GM19351 (cell line): ENCODE results near the gene LGALS14.
"Not testable (repeated sequence)": the region's sequence is repeated elsewhere in the genome, so short reads cannot be mapped to it uniquely, and the experiment has no call there.

ENCODE experiments used
- ATAC-seq: cut with Tn5 transposase; IDR thresholded peaks from one replicate; pipeline ENCODE4 v1.9.1; 2021; ENCODE audit warnings: mild to moderate bottlenecking, moderate library complexity; ENCODE audit not compliant: unreplicated experiment

LGALS14 gene

DNA sequence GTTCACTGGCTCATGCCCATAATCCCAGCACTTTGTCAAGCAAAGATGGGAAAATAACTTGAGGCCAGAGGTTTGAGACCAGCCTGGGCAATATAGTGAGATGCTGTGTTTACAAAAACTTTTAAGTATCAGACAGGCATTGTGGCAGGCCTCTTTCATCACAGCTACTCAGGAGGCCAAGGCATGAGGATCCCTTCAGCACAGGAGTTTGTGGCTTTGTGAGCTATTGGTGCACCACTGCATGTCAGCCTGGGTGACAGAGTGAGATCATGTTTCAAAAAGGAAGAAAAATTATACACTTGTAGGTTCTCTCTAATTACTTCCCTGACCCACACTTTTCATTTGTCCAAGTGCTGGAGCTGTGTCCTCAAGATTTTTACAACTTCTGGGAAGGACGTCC is 11.5 kb upstream of the LGALS14 start:
- ATAC-seq = no peak

DNA sequence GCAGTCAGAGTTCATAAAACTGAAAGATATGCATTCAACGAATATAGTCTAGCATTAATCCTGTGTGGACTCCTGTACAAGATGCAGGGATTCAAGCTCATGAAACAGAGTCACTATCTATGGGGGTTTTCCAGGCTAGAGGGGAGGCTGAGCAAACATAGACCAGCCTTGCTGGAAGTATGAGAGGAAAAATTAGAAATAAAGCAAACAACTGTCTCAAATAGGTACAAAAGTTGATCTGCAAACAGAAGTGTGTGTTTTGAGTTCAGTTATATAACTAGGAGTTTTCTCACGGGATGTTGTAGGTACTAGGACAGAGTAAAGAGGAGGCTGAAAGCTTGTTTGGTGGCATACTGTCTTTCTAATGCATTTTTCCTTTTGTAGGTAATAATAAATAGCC is 8.5 kb upstream of the LGALS14 start:
- ATAC-seq = no peak

DNA sequence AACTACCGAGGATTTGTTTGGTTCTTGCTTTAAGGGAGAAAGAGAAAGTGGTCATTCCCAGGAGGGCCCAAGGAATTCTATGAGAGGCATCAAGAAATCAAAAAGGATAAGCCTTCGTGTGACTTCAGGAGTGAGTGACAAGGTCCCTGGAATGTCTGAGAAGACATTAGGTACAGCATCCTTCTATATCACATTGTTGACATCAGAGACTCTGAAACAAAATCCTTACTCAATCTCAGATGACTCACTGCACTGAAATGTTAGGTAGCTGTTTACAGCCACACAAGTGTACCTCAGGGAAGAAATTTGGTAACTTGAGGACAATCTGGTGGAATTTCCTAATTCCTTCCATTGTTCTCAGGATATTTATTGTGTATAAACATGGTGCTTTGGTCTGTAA is 7.9 kb upstream of the LGALS14 start:
- ATAC-seq = no peak

DNA sequence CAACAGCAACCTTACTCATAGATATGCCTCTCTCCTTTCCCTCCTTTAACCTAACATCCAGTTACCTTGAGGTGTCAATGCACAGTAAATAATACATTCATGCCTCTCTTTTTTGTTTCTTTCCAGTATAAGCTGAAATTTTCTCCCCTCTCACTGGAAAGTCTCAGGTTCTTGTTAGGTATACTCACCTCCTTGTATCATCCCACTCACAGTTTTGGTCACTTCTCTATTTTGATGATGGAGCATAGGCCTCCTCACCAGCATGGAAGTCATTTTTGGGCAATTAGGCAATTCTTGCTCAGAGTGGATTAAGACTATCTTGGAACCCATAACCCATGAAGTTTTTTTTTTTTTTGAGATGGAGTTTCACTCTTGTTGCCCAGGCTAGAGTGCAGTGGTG is 5.7 kb upstream of the LGALS14 start:
- ATAC-seq = no peak

DNA sequence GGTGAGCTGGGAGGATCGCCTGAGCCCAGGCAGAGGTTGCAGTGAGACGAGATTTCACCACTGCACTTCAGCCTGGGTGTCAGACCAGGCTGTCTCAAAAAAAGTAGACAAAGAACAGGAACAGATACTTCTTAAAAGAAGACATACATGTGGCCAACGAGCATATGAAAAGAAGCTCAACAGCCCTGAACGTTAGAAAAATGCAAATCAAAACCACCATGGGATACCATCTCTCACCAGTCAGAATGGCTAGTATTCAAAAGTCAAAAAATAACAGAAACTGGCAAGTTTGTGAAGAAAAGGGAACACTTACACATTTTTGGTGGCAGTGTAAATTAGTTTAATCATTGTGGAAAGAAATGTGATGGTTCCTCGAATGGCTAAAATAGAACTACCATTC is 3.0 kb upstream of the LGALS14 start:
- ATAC-seq = peak; percentile 48

DNA sequence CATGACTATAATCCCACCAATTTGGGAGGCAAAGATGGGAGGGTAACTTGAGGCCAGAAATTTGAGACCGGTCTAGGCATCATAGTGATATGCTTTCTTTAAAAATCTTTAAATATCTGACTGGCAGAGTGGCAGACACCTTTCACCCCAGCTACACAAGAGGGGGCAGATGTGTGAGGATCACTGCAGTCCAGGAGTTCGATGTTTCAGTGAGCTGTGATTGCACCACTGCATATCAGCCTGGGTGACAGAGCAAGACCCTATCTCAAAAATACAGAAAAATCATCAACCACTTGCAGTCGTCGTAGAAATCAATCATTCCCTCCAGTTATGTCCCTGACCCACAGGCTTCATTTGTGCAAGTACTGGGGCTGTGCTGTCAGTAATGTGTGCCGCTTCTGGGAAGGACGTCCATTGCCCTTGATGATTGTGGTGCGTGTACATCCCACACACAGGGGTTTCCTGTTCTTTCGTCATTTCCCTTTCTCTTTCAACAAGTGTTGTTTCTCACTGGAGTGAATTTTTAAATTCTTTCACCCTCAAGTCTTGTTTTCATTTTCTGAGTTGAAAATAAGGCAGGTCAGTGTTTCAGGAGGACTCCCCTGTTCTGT is 1.4 kb downstream of the LGALS14 start:
- no peak for ATAC-seq

DNA sequence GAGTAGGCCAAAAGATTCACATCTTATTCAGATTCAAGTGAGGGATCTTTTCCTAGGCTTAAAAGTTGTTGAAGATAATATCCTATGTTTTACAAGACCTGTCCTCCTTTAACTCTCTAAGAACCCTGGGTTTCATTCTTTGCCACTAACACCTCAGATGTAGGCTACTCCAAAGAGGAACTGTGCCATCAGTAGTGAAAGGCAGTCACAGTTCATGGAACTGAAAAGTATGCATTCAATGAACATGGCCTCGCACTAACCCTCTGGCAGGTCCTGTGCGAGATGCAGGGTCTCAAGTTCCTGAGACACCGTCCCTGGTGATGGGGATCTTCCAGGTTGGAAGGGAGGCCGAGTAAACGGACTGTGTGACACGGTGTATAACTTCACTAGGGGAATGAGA is 4.3 kb downstream of the LGALS14 start:
- ATAC-seq = no peak

DNA sequence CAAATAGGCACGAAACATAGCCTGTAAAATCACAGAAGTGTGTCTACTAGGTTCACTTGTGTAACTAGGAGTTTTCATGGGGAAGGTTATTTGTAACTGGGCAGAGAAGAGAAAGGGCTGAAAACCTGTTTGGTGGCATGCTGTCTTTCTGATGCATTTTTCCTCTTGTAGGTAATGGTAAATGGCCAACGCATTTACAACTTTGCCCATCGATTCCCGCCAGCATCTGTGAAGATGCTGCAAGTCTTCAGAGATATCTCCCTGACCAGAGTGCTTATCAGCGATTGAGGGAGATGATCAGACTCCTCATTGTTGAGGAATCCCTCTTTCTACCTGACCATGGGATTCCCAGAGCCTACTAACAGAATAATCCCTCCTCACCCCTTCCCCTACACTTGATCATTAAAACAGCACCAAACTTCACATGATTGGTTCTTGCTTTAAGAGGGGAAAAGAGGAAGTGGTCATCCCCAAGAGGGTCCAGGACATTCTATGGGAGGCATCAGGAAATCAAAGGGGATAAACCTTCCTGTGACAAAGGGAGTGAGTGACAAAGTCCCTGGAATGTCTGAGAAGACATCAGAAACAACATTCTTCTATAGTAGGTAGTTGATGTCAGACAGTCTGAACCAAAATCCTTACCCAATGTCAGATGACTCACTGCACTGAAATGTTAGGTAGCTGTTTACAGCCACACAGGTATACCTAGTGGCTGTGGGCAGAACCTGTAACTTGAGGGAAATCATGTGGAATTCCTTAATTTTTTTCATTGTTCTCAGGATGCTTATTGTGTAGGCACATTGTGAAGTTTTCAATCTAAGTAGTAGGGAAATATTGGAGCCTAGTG is 5.0 kb downstream of the LGALS14 start:
- no peak for ATAC-seq

DNA sequence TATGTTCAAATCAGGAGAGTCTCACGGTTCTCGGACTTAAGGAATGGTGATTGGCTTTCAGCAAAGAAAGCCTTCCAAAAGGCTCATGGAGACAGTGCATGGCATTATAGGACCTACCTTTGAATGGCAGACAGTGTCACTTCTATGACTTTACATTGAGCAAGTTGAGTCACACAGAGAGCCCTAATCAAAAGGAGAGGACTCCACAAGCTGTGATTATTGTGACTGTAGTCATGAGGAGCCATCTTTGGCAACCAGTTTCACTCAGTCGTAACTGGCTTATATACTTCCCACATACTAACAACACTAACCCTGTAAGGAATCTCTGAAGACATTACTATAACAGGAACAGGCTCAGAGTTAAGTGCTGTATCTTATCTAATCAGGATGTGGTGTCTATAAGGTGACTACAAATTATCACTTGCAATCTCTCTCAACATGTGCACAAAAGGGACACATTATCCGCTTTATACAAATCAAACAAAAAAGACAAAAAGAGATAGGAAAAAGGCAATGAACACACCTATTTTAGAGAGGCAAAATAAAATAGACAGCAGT is 6.1 kb downstream of the LGALS14 start:
- ATAC-seq = no peak

DNA sequence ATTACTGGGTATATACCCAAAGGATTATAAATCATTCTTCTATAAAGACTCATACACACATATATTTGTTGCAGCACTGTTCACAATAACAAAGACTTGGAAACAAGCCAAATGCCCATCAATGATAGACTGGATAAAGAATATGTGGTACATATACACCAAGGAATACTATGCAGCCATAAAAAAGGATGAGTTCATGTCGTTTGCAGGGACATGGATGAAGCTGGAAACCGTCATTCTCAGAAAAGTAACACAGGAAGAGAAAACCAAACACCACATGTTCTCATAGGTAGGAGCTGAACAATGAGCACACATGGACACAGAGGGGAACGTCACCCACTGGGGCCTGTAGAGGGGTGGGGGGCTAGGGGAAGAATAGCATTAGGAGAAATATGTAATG is 15.9 kb downstream of the LGALS14 start:
- ATAC-seq = not testable (repeated sequence)

DNA sequence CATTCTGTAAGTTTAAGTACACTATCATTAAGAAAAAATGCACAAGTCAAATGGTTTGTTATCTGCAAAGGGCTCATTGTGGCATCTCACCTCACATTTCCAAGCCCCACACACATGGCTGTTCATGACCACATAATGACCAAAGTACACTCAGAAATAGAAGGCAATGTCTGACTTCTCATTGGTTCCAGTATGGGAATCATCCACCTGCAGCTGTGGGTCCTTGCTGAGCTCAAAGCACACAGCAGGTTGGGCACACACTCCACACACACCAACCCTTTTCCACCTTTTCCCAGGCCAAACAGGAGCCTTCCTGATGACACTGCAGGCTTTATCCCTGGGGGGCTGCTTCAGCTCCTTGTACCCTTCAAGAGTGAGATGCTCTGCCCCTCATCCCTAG is 21.7 kb downstream of the LGALS14 start:
- ATAC-seq = no peak

DNA sequence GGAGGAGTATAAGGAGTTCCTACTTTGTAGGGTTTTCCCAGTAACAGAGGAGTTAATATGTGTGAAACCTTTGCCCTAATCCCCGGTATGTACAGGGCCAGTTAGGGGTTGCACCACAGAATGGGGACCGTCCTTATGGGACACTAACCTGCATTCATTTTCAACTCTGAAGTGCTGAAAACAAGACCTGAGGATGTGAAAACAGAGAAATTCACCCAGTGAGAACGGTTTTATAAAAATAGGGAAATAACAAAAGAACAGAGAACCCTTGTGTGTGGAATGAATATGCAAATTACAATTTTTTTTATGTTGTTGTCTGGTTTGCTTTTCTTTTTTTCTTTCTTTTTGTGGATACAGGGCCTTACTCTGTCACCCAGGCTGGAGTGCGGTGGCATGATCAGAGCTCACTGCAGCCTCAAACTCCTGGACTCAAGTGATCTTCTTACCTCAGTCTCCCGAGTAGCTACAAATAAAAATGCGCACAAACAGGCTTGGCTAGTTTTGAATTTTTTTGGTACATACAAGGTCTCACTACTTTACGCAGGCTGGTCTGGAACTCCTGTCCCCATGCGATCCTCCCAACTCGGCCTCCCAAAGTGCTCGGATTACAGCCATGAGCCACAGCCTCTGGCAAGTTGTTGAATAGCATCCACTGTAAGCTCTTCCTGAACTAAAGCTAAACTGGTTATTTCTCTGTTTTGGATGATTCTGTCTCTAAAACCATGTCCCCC is 23.0 kb downstream of the LGALS14 start:
- ATAC-seq = no peak

DNA sequence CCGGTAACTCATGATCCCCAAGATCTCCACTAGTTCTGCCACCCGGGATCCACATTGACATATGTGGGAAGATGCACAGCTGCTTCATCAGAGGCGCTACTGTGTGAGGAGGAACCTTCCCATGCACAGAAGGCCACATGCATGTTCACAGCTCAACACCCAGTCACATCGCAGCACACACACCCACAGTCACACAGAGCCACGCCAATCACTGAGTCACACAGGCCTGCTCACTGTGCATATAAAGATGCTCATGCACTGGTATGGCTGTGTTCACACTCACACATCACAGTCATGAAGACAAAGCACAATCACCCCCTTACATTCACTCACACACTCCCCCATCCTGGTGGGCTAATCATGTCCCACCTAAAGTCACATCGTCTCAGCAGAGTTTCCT is 23.8 kb downstream of the LGALS14 start:
- ATAC-seq = no peak

DNA sequence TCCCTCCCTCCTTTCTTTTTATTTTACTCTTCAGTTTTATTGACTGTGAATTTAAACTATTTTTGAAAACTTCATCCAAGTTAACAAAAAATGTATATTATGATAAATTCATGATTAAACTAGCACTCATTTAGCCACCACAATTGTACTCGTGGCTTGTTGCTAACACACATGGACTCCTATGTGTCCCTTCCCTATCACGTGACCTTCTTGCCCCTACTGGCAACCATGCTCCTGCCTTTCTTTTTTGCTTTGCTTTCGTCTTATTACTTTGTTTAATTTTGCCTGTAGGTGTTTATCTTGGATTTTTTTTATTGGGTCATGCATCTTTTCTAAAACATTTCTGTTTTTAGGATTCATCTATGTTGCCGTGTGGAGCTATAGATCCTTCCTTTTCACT is 25.3 kb downstream of the LGALS14 start:
- no peak for ATAC-seq

DNA sequence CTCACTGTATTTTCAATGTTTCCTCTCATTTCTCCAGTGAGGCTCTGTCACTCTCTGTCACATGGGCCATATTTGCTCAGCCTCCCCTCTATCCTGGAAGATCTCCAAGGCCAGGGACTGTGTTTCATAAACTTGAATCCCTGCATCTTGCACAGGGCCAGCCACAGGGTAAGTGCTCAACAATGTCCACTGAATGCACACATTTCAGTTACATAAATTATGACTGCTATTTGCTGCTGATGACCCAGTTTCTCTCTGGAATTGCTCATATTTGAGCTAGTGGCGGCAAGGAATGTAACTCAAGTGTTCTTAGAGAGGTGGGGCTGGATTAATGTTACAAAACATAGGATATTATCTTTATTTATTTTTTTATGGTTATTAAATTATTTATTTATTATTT is 27.4 kb downstream of the LGALS14 start:
- no peak for ATAC-seq

DNA sequence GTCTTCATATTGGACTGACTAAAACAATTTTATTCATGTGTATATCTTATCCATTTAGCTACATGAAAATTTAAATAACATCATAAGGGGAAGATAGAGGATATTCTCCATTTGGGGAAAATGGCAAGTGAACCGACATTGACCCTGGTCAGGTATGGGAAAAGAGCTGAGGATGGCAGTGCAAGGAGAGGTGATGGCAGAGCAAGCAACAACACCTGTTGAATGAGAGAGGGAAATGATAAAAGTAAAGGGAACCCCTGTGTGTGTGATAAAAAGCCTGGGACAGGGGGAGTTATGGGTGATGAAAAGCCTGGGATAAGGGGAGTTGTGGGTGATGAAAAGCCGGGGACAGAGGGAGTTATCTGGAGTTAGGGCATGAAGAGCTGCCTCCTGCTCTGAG is 29.6 kb downstream of the LGALS14 start:
- no peak for ATAC-seq

DNA sequence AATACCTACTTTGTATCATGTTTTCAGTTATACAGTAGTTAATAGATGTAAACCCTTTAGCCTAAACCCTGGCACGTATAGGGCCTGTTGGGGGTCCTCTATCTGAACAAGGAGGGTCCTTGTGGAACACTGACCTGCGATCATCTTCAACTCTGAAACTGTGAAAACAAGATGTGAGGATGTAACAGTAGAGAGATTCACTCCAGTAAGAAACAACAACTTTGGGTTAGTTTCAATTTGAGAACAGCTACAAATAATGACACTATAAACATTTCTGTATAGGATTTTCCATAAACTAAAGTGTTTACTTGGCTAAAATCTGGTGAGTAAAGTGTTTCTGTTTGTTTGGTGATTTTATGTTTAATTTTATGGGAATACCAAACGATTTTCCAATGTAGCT is 31.4 kb downstream of the LGALS14 start:
- no peak for ATAC-seq

DNA sequence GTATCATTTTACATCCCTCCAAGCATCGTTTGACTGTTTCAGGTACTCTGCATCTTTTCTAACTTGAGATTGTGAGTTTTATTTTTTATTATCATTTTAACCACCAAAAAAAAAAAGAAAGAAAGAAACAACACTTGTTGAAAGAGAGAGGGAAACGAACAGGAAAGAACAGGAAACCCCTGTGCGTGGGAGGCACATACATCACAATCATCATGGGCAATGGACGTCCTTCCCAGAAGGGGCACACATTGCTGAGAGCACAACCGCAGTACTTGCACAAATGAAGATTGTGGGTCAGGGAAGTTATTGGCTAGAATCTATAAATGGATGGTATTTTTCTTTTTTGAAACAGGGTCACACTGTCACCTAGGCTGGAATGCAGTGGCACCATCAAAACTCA is 31.8 kb downstream of the LGALS14 start:
- no peak for ATAC-seq

DNA sequence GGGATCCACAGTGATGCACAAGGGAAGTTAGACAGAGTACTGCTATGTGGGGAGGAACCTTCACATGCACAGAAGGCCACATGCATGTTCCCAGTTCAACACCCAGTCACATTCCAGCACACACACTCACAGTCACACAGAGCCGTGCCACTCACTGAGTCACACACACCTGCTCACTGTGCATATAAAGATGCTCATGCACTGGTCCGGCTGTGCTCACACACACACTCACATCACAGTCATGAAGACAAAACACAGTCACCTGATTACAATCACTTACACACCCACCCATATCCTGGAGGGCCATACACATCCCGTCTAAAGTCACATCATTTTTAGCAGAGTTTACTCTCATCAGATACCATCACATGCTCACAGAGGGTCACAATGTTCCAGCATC is 33.1 kb downstream of the LGALS14 start:
- ATAC-seq = no peak

DNA sequence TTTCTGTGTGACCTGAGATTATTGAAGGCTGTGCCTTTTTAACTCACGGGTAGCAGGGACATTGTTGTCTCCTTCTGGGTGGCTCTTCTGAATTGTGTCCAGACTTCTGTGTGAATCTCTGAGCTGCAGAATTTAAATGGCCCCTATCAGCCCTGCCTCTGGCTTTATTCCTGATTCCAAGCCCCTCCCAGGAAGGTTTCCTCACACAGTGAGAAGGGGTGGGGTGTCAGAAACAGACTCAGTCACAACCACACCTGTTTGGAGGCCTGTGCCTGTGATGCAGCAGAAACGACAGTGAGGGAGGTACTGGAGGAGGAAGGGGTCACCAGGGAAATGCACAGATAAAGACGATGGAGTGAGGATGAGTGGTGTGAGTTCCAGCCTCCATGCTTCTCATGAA is 33.6 kb downstream of the LGALS14 start, which contains the start of gene CLC:
Gene CLC (minus strand): TSS at position 139 of the 400 bp plus-strand sequence. CDS start 77 bp downstream, at position 62.
- ATAC-seq = no peak

DNA sequence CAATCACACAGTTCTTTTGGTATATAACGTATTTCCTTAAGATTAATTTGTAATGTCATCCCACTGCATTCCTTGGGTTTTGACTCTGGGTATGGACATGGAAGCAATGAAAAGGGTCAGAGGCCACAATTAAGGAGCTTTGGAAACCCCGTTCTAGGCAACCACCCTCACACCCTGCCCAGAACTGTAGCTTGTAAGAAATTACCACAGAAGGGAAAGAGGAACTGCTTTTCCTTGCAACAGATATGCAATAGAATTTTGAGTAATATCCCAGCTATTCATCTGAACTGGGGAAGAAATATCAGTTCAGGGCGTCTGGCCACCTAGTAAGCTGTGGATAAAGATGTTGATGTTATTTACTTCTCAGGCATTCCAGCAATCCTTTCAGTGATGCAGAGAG is 34.5 kb downstream of the LGALS14 start:
- ATAC-seq = no peak

DNA sequence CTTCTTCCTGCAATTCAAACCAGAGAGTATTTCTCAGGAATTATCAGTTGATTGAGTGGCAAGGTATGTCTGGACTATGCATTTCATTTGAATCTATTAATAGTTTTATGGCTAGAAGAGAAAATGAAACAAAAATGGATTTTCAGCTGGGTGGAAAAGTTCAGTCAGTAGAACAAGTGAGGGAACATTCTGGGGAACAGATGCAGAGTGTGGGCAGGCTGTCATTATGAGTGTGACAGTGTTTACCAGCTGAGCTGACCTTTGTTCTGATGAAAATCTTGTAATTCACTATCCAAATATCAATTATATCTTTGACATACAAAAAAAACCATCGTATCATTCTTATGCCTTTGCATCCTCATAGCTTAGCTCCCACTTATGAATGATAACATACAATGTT is 36.1 kb downstream of the LGALS14 start:
- no peak for ATAC-seq
